GM23338 (cell line): ENCODE data around the gene FXYD2.

Experiments
- CREB1 ChIP-seq: fragments of 250-450 bp; sonication (Bioruptor Pico); IDR thresholded peaks from 2 replicates; pipeline ENCODE4 v1.5.0; 2020; ENCODE audit warnings: low read depth, mild to moderate bottlenecking, moderate library complexity
- CTCF ChIP-seq, 2 experiments: fragments of 200-600 bp in 1 of 2; sonication (generic) in 1 of 2; conservative IDR thresholded peaks; 2 replicates each; pipeline versions ENCODE4 v1.5.1 to v1.6.1; 2016 to 2017; ENCODE audit warnings: antibody characterized with exemption in 2 of 2, low read depth in 2 of 2, mild to moderate bottlenecking in 2 of 2, moderate library complexity in 1 of 2
- ETS1 ChIP-seq: IDR thresholded peaks from 2 replicates; pipeline ENCODE4 v1.6.1; 2016; ENCODE audit warnings: antibody characterized with exemption
- EZH2 ChIP-seq: fragments of 200-600 bp; sonication (generic); IDR thresholded peaks from one replicate; pipeline ENCODE4 v1.8.0; 2017; ENCODE audit warnings: antibody characterized with exemption, mild to moderate bottlenecking, low read depth; ENCODE audit not compliant: unreplicated experiment
- EZH2phosphoT487 ChIP-seq: fragments of 200-600 bp; sonication (generic); IDR thresholded peaks from one replicate; pipeline ENCODE4 v1.8.1; 2018; ENCODE audit warnings: antibody characterized with exemption; ENCODE audit not compliant: unreplicated experiment
- JUNB ChIP-seq: IDR thresholded peaks from one replicate; pipeline ENCODE4 v1.6.1; 2016; ENCODE audit warnings: antibody characterized with exemption; ENCODE audit not compliant: unreplicated experiment
- NANOG ChIP-seq: IDR thresholded peaks from 2 replicates; pipeline ENCODE4 v1.6.1; 2016; ENCODE audit warnings: antibody characterized with exemption, borderline replicate concordance
- POLR2AphosphoS5 ChIP-seq: IDR thresholded peaks from 2 replicates; pipeline ENCODE4 v1.6.1; 2016; ENCODE audit warnings: antibody characterized with exemption, low read depth
- REST ChIP-seq: IDR thresholded peaks from one replicate; pipeline ENCODE4 v1.6.1; 2018; ENCODE audit warnings: antibody characterized with exemption; ENCODE audit not compliant: unreplicated experiment

GRCh38 chr11:117837070-117837776, 12.7 kb upstream of the FXYD2 start:
- TF ChIP-seq CTCF (conservative IDR thresholded peaks at IDR 0.05; ENCODE audit: low read depth in 2 of 2) (no peak), EZH2 (no peak), EZH2phosphoT487 (no peak), NANOG (no peak), POLR2AphosphoS5 (no peak), CREB1 (CRISPR knock-in tag) (no peak), ETS1 (no peak), REST (no peak), JUNB (no peak)
